ENCODE measurements around the gene B4GALNT3. TPM values are rescaled to one million over a fixed set of nuclear protein-coding genes. Genes with fewer than 3 reads are reported as not detected.

B4GALNT3 gene
- total and polyA plus RNA-seq, 2 of the 13 experiments (the other 11 are each of a cell fraction or from before 2014, with no cell fraction given): 3.2 to 4.4 TPM

GRCh38 chr12:574475-575128 is 114.9 kb downstream of the B4GALNT3 start (continued):
- TF ChIP-seq E2F1 (CRISPR knock-in tag; IDR thresholded peaks at IDR 0.05): no peak
- TF ChIP-seq KLF6 (CRISPR knock-in tag; IDR thresholded peaks at IDR 0.05): no peak
- no peak for TF ChIP-seq ZNF30 (CRISPR knock-in tag; IDR thresholded peaks at IDR 0.05)
- TF ChIP-seq, protein P1, sequence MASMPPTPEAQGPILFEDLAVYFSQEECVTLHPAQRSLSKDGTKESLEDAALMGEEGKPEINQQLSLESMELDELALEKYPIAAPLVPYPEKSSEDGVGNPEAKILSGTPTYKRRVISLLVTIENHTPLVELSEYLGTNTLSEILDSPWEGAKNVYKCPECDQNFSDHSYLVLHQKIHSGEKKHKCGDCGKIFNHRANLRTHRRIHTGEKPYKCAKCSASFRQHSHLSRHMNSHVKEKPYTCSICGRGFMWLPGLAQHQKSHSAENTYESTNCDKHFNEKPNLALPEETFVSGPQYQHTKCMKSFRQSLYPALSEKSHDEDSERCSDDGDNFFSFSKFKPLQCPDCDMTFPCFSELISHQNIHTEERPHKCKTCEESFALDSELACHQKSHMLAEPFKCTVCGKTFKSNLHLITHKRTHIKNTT (CRISPR knock-in tag; IDR thresholded peaks at IDR 0.05): no peak
- peak; percentile 68 for TF ChIP-seq MED1 (CRISPR knock-in tag; IDR thresholded peaks at IDR 0.05)
- TF ChIP-seq ZNF280B (CRISPR knock-in tag; IDR thresholded peaks at IDR 0.05; ENCODE audit: borderline replicate concordance): no peak
- TF ChIP-seq ZNF431 (CRISPR knock-in tag; IDR thresholded peaks at IDR 0.05; ENCODE audit: borderline replicate concordance, low read depth): no peak
- TF ChIP-seq ZFP36L2 (CRISPR knock-in tag; IDR thresholded peaks at IDR 0.05): no peak
- no peak for TF ChIP-seq MXD1 (CRISPR knock-in tag; IDR thresholded peaks at IDR 0.05)
- TF ChIP-seq HDAC2 (CRISPR knock-in tag; IDR thresholded peaks at IDR 0.05): peak; percentile 46; the same call in 1 of the 2 replicates
- TF ChIP-seq ZFP90 (CRISPR knock-in tag; IDR thresholded peaks at IDR 0.05; ENCODE audit: borderline replicate concordance): no peak
- no peak for TF ChIP-seq ZNF772 (CRISPR knock-in tag; IDR thresholded peaks at IDR 0.05)
- TF ChIP-seq SYNCRIP (IDR thresholded peaks at IDR 0.05; ENCODE audit: insufficient read depth, low read depth, low read length): no peak
- no peak for TF ChIP-seq ZNF207 (IDR thresholded peaks at IDR 0.05; ENCODE audit: borderline replicate concordance)
- no peak for TF ChIP-seq ZNF331 (CRISPR knock-in tag; IDR thresholded peaks at IDR 0.05)
- no peak for TF ChIP-seq GTF2F1 (IDR thresholded peaks at IDR 0.05; ENCODE audit: low read length)
- TF ChIP-seq, protein P2, sequence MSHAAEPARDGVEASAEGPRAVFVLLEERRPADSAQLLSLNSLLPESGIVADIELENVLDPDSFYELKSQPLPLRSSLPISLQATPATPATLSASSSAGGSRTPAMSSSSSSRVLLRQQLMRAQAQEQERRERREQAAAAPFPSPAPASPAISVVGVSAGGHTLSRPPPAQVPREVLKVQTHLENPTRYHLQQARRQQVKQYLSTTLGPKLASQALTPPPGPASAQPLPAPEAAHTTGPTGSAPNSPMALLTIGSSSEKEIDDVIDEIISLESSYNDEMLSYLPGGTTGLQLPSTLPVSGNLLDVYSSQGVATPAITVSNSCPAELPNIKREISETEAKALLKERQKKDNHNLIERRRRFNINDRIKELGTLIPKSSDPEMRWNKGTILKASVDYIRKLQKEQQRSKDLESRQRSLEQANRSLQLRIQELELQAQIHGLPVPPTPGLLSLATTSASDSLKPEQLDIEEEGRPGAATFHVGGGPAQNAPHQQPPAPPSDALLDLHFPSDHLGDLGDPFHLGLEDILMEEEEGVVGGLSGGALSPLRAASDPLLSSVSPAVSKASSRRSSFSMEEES (CRISPR knock-in tag; IDR thresholded peaks at IDR 0.05): 0 out of 2 replicates have a peak, but pooled peaks have one; percentile 14
- TF ChIP-seq REL (CRISPR knock-in tag; conservative IDR thresholded peaks at IDR 0.05): no peak
- TF ChIP-seq ZC3H4 (CRISPR knock-in tag; IDR thresholded peaks at IDR 0.05; ENCODE audit: borderline replicate concordance): no peak
- no peak for TF ChIP-seq SNRNP70 (IDR thresholded peaks at IDR 0.05; ENCODE audit: low read depth, low read length)
- no peak for TF ChIP-seq NKX3-1 (CRISPR knock-in tag; IDR thresholded peaks at IDR 0.05)
- peak; percentile 43; the same call in 1 of the 2 replicates for TF ChIP-seq RARA (CRISPR knock-in tag; IDR thresholded peaks at IDR 0.05)
- TF ChIP-seq ZNF232 (CRISPR knock-in tag; IDR thresholded peaks at IDR 0.05; ENCODE audit: borderline replicate concordance): no peak
- 0 out of 2 replicates have a peak, but pooled peaks have one; percentile 43 for TF ChIP-seq ONECUT2 (CRISPR knock-in tag; IDR thresholded peaks at IDR 0.05)
- no peak for TF ChIP-seq MIER3 (CRISPR knock-in tag; IDR thresholded peaks at IDR 0.05; ENCODE audit: borderline replicate concordance)
- no peak for TF ChIP-seq ATF1 (CRISPR knock-in tag; IDR thresholded peaks at IDR 0.05)
- no peak for TF ChIP-seq ZNF317 (CRISPR knock-in tag; IDR thresholded peaks at IDR 0.05)
